22Rv1 (cell line): Measurements from ENCODE around the gene PRKCB.

Experiments
- H3K27ac ChIP-seq: fragments of 450-650 bp; 2 replicates; pipeline ENCODE4 v1.5.1; 2017
- CTCF ChIP-seq: fragments of 450-650 bp; IDR thresholded peaks from 2 replicates; pipeline ENCODE4 v1.5.1; 2017; ENCODE audit warnings: mild to moderate bottlenecking
- ZFX ChIP-seq: fragments of 450-650 bp; IDR thresholded peaks from 2 replicates; pipeline ENCODE4 v1.6.1; 2017; ENCODE audit warnings: antibody characterized with exemption, borderline replicate concordance

Gene PRKCB

GRCh38 chr16:24046442-24046841 is 210.7 kb downstream of the PRKCB start:
- no peak for TF ChIP-seq ZFX
- no peak for TF ChIP-seq CTCF
- H3K27ac ChIP-seq: no peak overlapping the region

GRCh38 chr16:24049113-24049512 is 213.3 kb downstream of the PRKCB start:
- no peak for TF ChIP-seq ZFX
- no peak for TF ChIP-seq CTCF
- H3K27ac ChIP-seq: no peak overlapping the region

GRCh38 chr16:24051125-24051524 is 215.3 kb downstream of the PRKCB start:
- no peak overlapping the region for H3K27ac ChIP-seq
- TF ChIP-seq CTCF: no peak

DNA sequence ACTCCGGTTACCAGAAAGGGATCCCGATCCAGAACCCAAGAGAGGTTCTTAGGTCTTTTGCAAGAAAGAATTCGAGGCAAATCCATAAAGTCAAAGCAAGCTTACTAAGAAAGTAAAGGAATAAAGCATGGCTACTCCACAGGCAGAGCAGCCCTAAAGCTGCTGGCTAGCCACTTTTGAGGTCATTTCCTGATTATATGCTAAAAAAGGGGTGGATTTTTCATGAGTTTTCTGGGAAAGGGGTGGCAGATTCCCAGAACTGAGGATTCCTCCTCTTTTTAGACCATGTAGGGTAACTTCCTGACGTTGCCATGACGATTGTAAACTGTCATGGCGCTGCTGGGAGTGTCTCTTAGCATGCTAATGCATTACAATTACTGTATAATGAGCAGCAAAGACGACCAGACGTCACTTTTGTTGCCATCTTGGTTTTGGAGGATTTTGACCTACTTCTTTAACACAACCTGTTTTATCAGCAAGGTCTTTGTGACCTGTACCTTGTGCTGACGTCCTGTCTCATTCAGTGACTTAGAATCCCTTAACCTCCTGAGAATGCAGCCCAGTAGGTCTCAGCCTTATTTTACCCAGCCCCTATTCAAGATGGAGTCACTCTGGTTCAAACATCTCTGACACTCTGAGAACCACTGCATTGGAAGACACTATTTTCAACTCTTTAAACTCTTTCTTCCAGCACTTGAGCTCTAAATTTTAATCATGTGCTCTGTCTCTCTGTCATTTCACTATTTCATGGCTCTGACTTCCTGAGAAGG is 216.7 kb downstream of the PRKCB start:
- no peak for TF ChIP-seq ZFX
- TF ChIP-seq CTCF: no peak
- H3K27ac ChIP-seq: no peak overlapping the region

DNA sequence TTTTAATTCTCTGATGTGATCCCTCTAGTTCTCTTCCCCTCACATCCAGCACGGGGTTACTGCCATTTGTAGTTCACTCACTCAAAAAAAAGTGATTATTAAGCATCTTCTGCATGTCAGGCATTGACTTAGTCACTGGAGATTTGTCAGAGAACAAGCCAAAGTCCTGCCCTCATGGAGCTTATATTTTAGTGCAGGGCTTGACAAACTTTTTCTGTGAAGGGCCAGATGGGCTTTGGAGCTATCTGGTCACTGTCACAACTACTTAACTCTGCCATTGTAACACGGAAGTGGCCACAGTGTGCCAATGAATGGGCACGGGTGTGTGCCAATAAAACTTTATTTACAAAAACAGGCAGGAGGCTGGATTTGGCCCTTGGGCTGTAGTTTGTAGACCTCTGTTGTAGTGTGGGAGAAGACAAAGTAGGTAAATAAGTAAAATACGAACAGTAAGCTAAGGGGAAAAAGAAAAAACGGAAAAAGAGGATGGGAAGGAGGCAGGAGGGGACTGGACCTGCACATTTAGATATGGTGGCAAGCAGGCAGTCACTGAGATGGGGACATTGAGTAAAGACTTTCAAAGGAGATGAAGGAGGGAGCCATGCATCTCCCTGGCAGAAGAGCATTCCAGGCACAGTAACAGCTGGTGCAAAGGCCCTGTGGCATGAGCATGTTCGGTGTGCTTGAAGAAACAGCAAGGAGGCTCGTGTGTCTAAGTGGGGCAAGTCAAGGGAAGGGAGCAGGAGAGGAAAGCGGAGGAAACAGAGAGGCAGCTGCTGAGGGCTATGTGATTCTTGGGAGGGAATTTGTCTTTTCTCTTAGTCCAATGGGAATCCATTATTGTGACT is 217.5 kb downstream of the PRKCB start:
- H3K27ac ChIP-seq: no peak overlapping the region

GRCh38 chr16:24054741-24055491 is 219.1 kb downstream of the PRKCB start:
- H3K27ac ChIP-seq: no peak overlapping the region
- TF ChIP-seq ZFX (no peak), CTCF (no peak)

More for the DNA sequence above, 217.5 kb downstream of the PRKCB start:
- no peak for TF ChIP-seq ZFX
- TF ChIP-seq CTCF: no peak
